Measurements from ENCODE around the gene TLR4. TPM values are rescaled to one million over a fixed set of nuclear protein-coding genes. Genes with fewer than 3 reads are reported as not detected.

Gene TLR4
- polyA plus RNA-seq, 1 donor = 6.2 TPM

DNA sequence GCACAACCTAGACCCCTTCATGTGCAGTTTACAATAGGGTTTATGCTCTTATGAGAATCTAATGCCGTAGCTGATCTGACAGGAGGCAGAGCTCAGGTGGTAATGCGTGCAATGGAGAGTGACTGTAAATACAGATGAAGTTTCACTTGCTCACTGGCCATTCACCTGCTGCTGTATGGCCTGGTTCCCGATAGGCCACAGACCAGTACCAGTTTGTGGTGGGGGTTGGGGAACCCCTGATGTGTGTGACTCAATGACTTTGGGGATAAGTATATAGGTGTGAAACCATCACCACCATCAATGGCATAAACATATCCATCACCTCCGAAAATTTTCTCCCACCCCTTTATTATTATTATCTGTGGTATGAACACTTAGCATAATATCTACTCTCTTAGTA, 42.1 kb downstream of the TLR4 start:
- DNase-seq = no peak

DNA sequence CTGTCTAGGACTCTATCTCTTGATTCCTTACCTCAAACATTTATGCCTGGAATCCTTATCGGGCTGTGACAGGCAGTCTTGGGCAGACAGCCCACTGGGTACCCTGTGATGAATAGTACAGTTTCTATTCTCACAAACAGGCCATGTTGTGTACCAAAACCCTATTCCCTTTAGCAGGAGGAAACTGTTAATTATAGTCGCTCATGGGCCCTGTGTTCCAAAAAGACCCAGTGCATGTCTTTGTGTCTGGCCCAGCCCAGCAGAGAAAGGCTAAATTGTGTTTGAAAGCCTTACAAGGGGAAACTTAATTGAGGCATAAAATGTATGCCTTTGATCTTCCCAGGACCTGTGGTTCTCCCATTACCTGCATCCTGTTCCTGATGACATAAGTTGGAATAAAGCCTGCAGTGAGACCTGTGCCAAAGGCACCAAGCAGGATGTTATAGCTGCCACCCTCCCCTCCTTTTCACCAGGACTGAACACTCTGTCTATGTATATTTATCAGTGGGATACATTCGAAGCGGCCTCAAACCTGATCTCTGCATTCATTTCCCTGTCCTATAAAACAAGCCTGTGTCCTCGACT, 43.3 kb downstream of the TLR4 start:
- DNase-seq = no peak

DNA sequence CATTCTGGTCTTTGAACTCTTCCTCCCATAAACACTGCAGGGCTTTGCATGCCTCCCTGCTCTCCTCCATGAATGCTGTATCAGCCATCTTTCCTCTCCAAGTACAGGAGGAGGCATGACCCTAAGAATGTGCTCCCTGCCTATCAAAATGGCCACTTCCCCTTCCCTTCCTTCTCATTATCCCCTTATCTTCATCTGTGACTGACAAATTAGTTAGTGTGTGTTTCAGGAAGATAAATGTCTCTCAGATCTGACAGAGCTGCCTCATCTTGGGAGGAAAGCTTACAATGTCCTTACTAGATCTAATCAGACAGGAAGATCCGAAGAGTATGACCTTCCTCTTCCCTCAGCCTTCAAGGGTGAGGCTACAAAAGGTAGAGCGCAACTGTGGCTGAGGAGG, 46.2 kb downstream of the TLR4 start:
- no peak for DNase-seq

DNA sequence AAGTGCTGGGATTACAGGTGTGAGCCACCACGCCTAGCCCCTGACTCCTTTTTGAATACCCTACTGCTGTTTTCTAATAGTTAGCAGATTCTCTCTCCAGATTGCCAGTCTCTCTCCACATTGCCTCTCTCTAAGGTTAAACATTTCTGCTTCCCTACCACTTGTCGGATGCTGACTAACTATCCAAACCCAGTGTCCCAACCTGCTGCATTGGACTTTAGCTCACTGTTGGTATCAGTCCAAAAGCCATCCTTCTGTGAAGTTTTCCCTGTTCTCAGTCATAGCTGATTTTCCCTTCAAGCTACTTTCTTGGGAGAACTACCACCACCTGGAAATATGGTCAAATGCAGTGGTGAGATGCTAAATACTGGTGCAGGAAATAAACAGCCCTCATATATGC, 48.7 kb downstream of the TLR4 start:
- no peak for DNase-seq

DNA sequence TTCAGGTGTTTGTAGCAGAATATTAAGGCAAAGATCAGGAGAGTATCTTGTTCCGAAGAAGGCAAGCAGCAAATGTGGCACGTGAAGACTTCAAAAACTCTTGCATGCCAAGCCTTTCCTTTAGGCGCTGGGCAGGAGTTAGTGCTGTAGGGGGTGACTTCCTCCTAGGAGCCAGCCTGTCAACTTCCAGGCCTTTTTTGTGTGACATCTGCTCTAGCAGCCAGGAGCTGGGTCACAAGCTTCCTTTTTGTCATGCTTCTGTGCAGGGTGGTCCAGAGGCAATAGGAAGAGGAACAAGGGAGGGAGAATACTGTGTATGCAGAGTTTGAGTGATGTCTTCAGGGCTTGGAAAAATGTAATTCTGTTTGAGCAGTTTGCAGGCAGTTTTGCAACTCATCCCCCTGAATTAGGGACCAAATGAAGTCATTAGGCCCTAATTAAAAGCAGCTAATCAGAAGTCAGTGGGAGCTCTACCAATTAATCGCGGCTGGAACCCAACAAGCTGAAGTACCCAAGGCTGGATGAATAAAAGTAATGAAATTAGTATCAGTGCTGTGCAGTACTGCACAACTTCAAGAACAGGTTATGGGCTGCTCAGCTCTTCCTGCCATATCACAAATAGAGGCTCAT, 53.5 kb downstream of the TLR4 start:
- no peak for DNase-seq

DNA sequence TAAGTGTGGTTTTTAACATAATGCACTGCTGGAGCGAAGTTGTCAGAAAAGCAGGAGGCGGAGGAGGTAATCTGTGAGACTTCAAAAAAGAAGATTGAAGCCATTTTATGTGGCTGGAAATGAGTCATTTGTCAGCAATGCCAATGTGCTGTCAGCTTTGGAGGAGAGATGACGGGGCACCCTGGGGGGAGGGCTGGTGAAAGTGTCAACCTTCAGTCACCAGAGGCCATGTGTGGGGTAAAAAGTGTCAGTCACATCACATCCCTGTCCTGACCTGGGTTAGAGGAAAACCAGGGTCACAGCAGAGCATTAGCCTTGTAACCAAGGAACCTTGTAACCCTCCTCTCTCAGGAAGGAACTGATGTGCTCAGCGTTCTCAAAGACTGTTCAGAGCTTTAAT, 59.1 kb downstream of the TLR4 start:
- no peak for DNase-seq

DNA sequence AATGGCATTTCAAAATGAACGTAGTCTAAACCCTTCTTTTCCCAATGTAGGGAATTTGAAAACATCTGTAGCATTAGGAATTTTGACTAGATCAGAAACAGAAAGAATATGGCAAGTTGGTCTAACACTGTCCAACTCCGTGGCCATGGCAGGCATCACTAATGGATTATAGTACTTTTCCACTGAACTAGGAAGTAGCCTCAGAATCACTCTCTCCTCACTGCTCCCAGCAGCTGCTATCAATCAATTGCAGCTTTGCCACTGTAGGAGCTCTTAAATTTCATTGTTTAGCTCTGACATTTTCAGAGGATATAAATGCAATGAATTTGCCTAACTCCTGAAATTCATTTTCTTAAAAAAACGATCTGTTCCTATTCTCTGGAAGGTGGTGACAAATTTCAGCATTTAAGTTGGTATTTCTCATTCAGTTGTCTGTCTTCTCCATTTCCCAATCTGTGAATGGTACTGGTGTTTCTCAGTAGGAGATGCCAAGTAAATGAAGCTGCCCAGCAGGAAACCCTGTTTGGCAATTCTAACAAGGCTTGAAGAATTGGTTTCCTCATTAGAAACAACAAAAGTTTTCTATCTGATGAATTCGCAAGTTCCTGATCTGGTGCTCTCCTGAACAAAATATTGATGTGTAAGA, 64.7 kb downstream of the TLR4 start:
- DNase-seq = no peak

DNA sequence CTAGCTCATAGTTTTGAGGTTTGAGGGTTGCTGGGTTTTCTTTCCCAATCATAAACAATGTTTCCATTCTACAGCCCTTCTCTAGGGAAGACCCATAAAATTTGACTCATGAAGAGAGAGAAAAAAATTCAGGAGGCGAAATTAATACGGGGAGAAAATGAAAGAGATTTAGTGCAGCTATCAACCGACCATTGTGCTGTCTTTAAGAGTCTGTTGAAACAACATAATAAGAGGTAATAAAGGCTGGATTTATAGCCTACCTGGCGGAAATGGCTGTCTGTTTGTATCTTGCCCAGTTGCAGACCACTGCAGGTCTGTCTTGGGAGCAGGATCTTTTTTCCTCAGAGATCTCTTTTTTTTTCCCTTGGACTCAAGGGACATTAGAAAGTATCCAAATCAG, 66.9 kb downstream of the TLR4 start:
- DNase-seq = no peak

DNA sequence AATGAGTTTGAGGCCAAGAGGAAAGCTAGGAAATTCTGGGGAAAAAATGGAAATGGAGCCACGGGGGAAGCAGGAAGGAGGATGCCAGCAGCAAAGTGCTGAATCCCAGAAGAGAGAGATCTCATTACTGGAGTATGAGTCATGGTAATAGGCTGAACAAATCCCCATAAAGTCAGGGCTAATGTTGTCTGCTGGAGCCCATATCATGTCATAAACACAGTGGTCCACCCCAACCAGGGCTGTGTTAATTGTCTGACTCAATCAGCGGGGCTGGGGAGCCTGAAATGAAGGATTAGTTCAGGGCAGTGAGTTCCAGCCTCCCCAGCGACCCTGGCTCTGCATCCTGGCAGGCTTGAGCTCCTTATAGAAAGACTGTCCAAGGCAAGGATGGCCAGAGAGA, 68.8 kb downstream of the TLR4 start:
- DNase-seq = no peak

Measured in hindlimb muscle (tissue), 1 donor.